H1 (cell line): Measurements from ENCODE around the gene TMEM63C. TPM values are rescaled to one million over a fixed set of nuclear protein-coding genes. Genes with fewer than 3 reads are reported as not detected.

Source experiments
- RFX5 ChIP-seq: IDR thresholded peaks from 2 replicates; pipeline ENCODE4 v1.6.1; 2011; ENCODE audit warnings: low read depth, low read length, improper control_type of control experiment, borderline replicate concordance
- TAF1 ChIP-seq: IDR thresholded peaks from 2 replicates; pipeline ENCODE4 v1.6.1; 2011; ENCODE audit warnings: mild to moderate bottlenecking, low read depth, low read length
- polyA plus RNA-seq, 7 experiments: library from polyadenylated mRNA; depleted of rRNA in 3 of 7; stranded (reverse) in 5 of 7; unstranded in 2 of 7; fragments of >200 nt in 5 of 7; fragments of 200-250 nt in 2 of 7; gene quantifications; 1 replicate in 5 of 7; 2 replicates in 1 of 7; 4 replicates in 1 of 7; pipeline versions ENCODE4 v1.2.1 to v1.2.3, GENCODE V29; 2011 to 2013; ENCODE audit warnings: missing spikeins in 2 of 7, mixed read lengths in 2 of 7
- total RNA-seq: library from RNA; stranded (reverse); fragmentation: NEBNext Ultra II Directional; extraction: Animal tissue kit (Norgen Biotek cat#: 25700); gene quantifications from 2 replicates; pipeline ENCODE4 v1.2.1, GENCODE V29; 2021
- TF ChIP-seq, protein P1 (sequence below): IDR thresholded peaks from 2 replicates; pipeline ENCODE4 v1.6.1; 2012; ENCODE audit warnings: inconsistent platforms

TMEM63C gene
- total and polyA plus RNA-seq, 2 of the 8 experiments (the other 6 are each of a cell fraction or from before 2014, with no cell fraction given), result 3.0 to 7.6 TPM

DNA sequence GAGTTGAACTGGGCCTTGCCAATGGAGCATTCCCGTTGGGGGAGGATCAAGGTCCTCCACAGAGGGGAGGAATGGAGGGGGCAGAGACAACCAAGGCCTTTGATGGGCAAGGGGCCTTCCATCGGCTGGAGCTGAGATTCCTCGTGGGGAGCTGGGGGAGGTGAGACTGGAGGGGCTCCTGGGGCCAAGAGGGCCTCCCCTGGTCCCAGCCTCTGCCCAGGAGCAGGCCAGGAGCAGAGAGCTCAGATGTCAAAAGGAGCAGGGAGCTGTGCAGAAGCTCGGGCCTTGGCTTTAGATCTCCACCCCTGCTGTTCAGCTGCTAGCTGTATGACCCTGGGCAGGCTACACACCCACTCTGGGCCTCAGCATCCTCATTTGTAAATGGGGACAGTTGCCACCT, 24.0 kb downstream of the TMEM63C start (continued):
- TF ChIP-seq TAF1 (no peak), RFX5 (no peak)
- TF ChIP-seq, protein P1, sequence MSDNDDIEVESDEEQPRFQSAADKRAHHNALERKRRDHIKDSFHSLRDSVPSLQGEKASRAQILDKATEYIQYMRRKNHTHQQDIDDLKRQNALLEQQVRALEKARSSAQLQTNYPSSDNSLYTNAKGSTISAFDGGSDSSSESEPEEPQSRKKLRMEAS, result no peak
- TF ChIP-seq, all 59 proteins: peak for 0
